ENCODE measurements around the gene MEI4. TPM values are rescaled to one million over a fixed set of nuclear protein-coding genes. Genes with fewer than 3 reads are reported as not detected.

MEI4 gene
- total RNA-seq, 1 donor from 2014 or later = 1.9 TPM

DNA sequence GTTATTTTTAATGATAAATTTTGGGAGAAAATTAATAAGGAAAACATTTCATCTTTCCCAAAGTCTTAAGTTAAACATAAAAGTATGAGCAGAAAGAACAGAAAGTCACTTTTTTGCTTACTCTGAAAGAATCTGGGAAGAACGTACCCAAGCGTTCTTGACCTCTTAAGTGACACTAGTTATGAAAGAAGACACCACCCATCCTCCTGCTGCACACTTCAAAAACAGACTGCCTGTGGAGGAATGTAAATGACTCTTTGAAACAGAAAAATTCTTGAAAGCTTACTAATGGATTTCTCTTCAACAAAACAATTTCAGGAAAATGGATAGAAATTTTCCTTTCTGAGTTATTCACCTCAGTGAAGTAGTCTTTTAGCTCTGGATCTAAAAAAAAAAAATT lies 227.7 kb downstream of the MEI4 start:
- no peaks in the 10 kb centered on the region for H3K36me3 Mint-ChIP-seq (ENCODE audit: insufficient read depth)
- no peak overlapping the region for H3K27ac Mint-ChIP-seq
- no peak for DNase-seq (ENCODE audit: low spot score, unreplicated experiment)
- no peaks in the 10 kb centered on the region for H3K27me3 Mint-ChIP-seq
- no peak overlapping the region for H3K4me3 Mint-ChIP-seq (ENCODE audit: low read depth)
- peaks cover 2% of the 10 kb centered on the region for H3K4me1 Mint-ChIP-seq (ENCODE audit: low read depth)
- TF ChIP-seq, protein P1, sequence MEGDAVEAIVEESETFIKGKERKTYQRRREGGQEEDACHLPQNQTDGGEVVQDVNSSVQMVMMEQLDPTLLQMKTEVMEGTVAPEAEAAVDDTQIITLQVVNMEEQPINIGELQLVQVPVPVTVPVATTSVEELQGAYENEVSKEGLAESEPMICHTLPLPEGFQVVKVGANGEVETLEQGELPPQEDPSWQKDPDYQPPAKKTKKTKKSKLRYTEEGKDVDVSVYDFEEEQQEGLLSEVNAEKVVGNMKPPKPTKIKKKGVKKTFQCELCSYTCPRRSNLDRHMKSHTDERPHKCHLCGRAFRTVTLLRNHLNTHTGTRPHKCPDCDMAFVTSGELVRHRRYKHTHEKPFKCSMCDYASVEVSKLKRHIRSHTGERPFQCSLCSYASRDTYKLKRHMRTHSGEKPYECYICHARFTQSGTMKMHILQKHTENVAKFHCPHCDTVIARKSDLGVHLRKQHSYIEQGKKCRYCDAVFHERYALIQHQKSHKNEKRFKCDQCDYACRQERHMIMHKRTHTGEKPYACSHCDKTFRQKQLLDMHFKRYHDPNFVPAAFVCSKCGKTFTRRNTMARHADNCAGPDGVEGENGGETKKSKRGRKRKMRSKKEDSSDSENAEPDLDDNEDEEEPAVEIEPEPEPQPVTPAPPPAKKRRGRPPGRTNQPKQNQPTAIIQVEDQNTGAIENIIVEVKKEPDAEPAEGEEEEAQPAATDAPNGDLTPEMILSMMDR (IDR thresholded peaks at IDR 0.05; ENCODE audit: unreplicated experiment) = no peak
- peaks cover 8% of the 10 kb centered on the region for H3K9me3 Mint-ChIP-seq (ENCODE audit: low read depth)

DNA sequence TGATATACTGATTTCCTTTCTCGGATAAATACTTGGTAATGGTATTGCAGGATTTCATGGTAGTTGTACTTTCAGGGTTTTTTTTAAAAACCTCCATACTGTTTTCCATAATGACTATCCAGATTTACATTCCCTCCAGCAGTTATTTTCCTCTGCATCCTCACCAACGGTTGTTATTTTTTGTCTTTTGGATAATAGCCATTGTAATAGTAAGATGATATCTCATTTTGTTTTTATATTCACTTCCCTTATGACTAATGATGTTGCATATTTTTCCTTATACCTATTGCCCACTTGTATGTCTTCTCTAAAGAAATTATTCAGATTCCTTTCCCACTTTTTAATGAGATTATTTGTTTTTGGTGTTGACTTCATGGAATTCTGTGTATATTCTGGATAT lies 231.0 kb downstream of the MEI4 start:
- Mint-ChIP-seq H3K27ac (no peak overlapping the region), H3K36me3 (ENCODE audit: insufficient read depth) (no peaks in the 10 kb centered on the region), H3K4me3 (ENCODE audit: low read depth) (no peak overlapping the region), H3K4me1 (ENCODE audit: low read depth) (peaks cover 2% of the 10 kb centered on the region), H3K9me3 (ENCODE audit: low read depth) (peaks cover 14% of the 10 kb centered on the region), H3K27me3 (no peaks in the 10 kb centered on the region)
- DNase-seq (ENCODE audit: low spot score, unreplicated experiment) = no peak
- TF ChIP-seq, protein P1 (IDR thresholded peaks at IDR 0.05; ENCODE audit: unreplicated experiment) = no peak

DNA sequence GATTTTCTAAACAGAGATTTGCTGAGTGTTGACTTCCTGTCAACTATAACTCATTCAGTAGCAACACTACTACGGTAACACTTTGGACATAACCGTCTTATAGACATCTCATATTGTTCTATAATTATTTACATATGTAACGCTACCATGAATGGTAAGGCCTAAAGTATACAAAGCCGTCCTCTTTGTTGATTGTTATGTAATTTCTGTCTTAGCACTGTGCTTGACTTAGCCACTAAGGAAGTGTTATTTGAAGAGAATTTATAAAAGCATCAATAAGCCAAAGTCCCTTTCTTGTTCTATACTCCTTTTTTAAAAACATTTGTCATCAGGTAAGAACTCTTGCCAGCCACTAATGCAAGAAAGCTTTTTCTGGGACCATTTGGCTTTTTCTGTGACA lies 240.6 kb downstream of the MEI4 start:
- TF ChIP-seq, protein P1 (IDR thresholded peaks at IDR 0.05; ENCODE audit: unreplicated experiment) = no peak
- Mint-ChIP-seq H3K4me3 (ENCODE audit: low read depth) (no peak overlapping the region), H3K4me1 (ENCODE audit: low read depth) (peaks cover under 1% of the 10 kb centered on the region), H3K9me3 (ENCODE audit: low read depth) (peaks cover 21% of the 10 kb centered on the region), H3K36me3 (ENCODE audit: insufficient read depth) (peaks cover 2% of the 10 kb centered on the region), H3K27ac (no peak overlapping the region), H3K27me3 (no peaks in the 10 kb centered on the region)
- DNase-seq (ENCODE audit: low spot score, unreplicated experiment) = no peak

DNA sequence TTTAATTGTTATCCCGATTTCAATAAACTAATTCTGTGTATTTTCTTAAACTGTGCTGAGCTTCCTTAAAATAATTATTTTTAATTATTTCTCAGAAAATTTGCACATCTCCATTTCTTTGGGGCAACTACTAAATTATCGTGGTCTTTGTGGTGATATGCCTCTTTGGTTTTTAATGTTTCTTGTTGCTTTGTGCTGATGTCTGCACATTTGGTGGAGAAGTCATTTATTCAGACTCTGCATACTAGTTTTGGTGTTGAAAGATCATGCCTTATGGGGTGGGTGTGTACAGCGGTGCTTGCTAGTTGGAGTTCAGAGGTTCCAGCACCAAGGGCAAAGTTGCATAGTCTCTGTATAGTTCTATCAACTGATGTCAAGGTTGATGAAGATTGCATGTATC lies 253.2 kb downstream of the MEI4 start:
- DNase-seq (ENCODE audit: low spot score, unreplicated experiment) = no peak
- Mint-ChIP-seq H3K36me3 (ENCODE audit: insufficient read depth) (peaks cover 10% of the 10 kb centered on the region), H3K4me3 (ENCODE audit: low read depth) (no peak overlapping the region), H3K4me1 (ENCODE audit: low read depth) (no peaks in the 10 kb centered on the region), H3K27ac (no peak overlapping the region), H3K9me3 (ENCODE audit: low read depth) (peaks cover 55% of the 10 kb centered on the region), H3K27me3 (no peaks in the 10 kb centered on the region)
- TF ChIP-seq, protein P1 (IDR thresholded peaks at IDR 0.05; ENCODE audit: unreplicated experiment) = no peak

DNA sequence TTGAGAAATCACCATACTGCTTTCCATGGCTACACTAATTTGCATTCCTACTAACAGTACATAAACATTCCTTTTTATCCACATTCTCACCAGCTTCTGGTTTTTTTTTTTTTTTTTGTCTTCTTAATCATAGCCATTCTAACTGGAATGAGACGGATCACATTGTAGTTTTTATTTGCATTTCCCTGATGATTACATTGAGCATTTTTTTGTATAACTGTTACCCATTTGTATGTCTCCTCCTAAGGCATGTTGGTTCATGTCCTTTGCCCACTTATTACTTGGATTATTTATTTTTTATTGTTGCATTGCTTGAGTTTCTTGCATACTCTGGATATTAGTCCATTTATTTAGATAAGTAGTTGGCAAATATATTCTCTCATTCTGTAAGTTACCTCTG lies 258.0 kb downstream of the MEI4 start:
- no peak for DNase-seq (ENCODE audit: low spot score, unreplicated experiment)
- TF ChIP-seq, protein P1 (IDR thresholded peaks at IDR 0.05; ENCODE audit: unreplicated experiment) = no peak
- H3K27me3 Mint-ChIP-seq = no peaks in the 10 kb centered on the region
- H3K4me3 Mint-ChIP-seq (ENCODE audit: low read depth) = no peak overlapping the region
- no peaks in the 10 kb centered on the region for H3K4me1 Mint-ChIP-seq (ENCODE audit: low read depth)
- H3K9me3 Mint-ChIP-seq (ENCODE audit: low read depth) = peaks cover 59% of the 10 kb centered on the region
- no peak overlapping the region for H3K27ac Mint-ChIP-seq
- H3K36me3 Mint-ChIP-seq (ENCODE audit: insufficient read depth) = peaks cover 10% of the 10 kb centered on the region
